Measurements from ENCODE around the gene NUTF2.
"Not testable (repeated sequence)": the region's sequence is repeated elsewhere in the genome, so short reads cannot be mapped to it uniquely, and the experiment has no call there.

NUTF2 gene

DNA sequence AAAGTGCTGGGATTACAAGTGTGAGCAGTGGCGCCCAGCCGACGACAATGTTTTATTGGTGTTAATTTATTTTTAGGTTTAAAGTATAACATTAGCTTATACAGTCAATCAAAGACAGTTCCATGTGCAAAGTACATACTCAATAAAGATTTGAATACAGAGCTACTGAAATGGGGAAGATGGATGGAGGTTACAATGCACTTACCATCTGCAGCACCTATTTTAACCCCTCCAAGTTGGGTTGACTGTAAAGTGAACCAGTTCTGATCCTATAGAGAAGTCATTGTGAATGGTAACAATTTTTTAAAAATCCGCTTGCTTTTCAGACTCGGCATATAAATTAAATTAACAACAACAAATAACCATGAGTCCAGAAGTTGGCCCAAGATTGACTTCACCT, 45.6 kb downstream of the NUTF2 start:
- intact Hi-C loops (cut with micrococcal nuclease): no loop called here
- no peaks in the 10 kb centered on the region for H3K9me3 Mint-ChIP-seq
- H3K4me1 Mint-ChIP-seq (ENCODE audit: low read depth): peaks cover 36% of the 10 kb centered on the region
- H3K27me3 Mint-ChIP-seq: no peaks in the 10 kb centered on the region
- H3K36me3 Mint-ChIP-seq (ENCODE audit: low read depth): peaks cover 17% of the 10 kb centered on the region
- peak overlapping the region; percentile 66 for H3K4me3 Mint-ChIP-seq
- peak overlapping the region; percentile 95 for H3K27ac Mint-ChIP-seq

DNA sequence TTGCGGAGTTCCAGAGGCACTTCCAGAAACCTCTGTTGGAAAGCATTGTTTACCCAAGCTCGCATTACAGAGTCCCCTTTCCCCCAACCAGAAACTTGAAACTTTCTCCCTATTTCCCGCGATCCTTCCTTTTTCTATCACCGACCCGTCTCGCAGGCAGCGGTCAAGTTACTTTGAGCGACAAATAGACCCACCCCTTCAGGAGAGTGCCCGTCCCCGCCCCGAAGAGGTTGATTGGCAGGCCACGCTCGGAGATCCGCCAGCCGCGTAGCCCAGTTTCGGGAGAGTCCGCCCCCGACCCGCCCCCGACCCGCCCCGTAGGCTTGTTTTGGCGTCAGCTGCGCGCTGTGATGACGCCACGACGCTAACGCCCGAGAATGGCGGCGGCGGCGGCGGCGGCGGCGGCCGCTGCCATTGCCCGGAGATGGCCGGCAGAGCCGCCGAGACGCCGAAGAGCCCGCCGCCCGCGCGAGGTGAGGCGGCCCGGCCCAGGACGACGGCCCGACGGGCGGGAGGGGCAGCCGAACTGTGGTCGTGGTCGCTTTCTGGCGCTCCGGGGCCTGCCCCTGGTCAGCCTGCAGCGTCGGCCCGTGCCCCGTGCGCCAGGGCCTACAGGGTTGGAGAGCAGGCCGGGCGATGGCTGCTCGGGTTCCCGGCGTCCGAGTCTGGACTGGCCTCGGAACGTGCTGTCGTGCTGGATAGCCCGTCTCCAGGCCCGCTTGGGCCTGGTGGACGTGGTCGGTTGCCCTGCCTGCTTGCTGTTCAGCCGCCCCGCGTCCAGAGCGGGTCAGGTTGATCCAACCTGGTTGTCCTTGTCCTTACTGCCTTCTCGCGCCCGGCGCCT, 46.4 kb downstream of the NUTF2 start, which contains the start of gene PSKH1:
Gene PSKH1, plus strand, starts transcription at position 356 of the 844 bp plus-strand sequence. CDS start 15,496 bp downstream, outside the sequence.
- Mint-ChIP-seq H3K27me3 (no peaks in the 10 kb centered on the region), H3K4me3 (peak within 1 kb of the TSS; percentile 92), H3K4me1 (ENCODE audit: low read depth) (peaks cover 40% of the 10 kb centered on the region), H3K36me3 (ENCODE audit: low read depth) (peaks cover 13% of the 10 kb centered on the region), H3K9me3 (no peaks in the 10 kb centered on the region), H3K27ac (peak within 1 kb of the TSS; percentile 95)
- intact Hi-C loops (cut with micrococcal nuclease): no loop called here

GRCh38 chr16:67893743-67894399, 47.1 kb downstream of the NUTF2 start:
- intact Hi-C loops (cut with micrococcal nuclease): no loop called here
- H3K27me3 Mint-ChIP-seq: no peaks in the 10 kb centered on the region
- peak overlapping the region; percentile 92 for H3K4me3 Mint-ChIP-seq
- no peaks in the 10 kb centered on the region for H3K9me3 Mint-ChIP-seq
- peak overlapping the region; percentile 95 for H3K27ac Mint-ChIP-seq
- H3K4me1 Mint-ChIP-seq (ENCODE audit: low read depth): peaks cover 40% of the 10 kb centered on the region
- peaks cover 13% of the 10 kb centered on the region for H3K36me3 Mint-ChIP-seq (ENCODE audit: low read depth)

- intact Hi-C loops (cut with micrococcal nuclease): no loop called here
- Mint-ChIP-seq H3K9me3 (no peaks in the 10 kb centered on the region), H3K4me1 (ENCODE audit: low read depth) (peaks cover 40% of the 10 kb centered on the region), H3K36me3 (ENCODE audit: low read depth) (peaks cover 36% of the 10 kb centered on the region), H3K27me3 (no peaks in the 10 kb centered on the region), H3K4me3 (no peak overlapping the region), H3K27ac (no peak overlapping the region)
These were observed 50.5 kb downstream of the NUTF2 start for GRCh38 chr16:67897231-67897630.

DNA sequence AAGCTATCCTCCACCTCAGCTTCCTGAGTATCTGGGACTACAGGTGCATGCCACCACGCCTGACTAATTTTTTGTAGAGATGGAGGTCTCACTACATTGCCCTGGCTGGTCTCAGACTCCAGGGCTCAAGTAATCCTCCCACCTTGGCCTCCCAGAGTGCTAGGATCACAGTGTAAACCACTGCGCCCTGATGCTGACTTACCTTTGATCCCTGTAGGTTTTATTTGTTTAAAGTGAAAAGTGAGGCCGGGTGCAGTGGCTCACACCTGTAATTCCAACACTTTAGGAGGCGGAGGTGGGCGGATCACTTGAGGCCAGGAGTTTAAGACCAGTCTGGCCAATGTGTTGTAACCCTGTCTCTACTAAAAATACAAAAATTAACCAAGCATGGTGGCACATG, 55.0 kb downstream of the NUTF2 start:
- no peaks in the 10 kb centered on the region for H3K9me3 Mint-ChIP-seq
- intact Hi-C loops (cut with micrococcal nuclease): no loop called here
- peaks cover 55% of the 10 kb centered on the region for H3K36me3 Mint-ChIP-seq (ENCODE audit: low read depth)
- H3K27me3 Mint-ChIP-seq: no peaks in the 10 kb centered on the region
- H3K27ac Mint-ChIP-seq: no peak overlapping the region
- H3K4me1 Mint-ChIP-seq (ENCODE audit: low read depth): peaks cover 13% of the 10 kb centered on the region
- no peak overlapping the region for H3K4me3 Mint-ChIP-seq

DNA sequence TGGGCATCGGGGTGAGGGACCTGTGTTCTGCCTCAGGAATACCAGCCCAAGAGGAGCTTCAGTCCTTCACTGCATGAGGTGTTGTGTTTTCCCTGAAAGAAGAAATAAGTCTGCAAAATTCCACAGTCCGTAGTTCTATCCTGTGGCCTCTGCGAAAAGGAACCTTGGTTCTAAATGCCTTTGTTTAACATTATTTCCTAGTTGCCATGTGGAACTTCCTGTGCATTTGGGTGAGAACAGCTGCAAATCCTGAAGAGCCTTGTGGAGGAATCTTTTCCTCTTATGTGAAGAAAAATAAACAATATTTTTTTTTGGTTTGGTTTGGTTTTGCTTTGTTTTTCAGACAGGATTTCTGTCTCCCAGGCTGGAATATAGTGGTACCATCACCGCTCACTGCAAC, 56.1 kb downstream of the NUTF2 start:
- Mint-ChIP-seq H3K4me3 (no peak overlapping the region), H3K36me3 (ENCODE audit: low read depth) (peaks cover 60% of the 10 kb centered on the region), H3K27ac (no peak overlapping the region), H3K4me1 (ENCODE audit: low read depth) (peaks cover 4% of the 10 kb centered on the region), H3K27me3 (no peaks in the 10 kb centered on the region), H3K9me3 (no peaks in the 10 kb centered on the region)
- intact Hi-C loops (cut with micrococcal nuclease): no loop called here

DNA sequence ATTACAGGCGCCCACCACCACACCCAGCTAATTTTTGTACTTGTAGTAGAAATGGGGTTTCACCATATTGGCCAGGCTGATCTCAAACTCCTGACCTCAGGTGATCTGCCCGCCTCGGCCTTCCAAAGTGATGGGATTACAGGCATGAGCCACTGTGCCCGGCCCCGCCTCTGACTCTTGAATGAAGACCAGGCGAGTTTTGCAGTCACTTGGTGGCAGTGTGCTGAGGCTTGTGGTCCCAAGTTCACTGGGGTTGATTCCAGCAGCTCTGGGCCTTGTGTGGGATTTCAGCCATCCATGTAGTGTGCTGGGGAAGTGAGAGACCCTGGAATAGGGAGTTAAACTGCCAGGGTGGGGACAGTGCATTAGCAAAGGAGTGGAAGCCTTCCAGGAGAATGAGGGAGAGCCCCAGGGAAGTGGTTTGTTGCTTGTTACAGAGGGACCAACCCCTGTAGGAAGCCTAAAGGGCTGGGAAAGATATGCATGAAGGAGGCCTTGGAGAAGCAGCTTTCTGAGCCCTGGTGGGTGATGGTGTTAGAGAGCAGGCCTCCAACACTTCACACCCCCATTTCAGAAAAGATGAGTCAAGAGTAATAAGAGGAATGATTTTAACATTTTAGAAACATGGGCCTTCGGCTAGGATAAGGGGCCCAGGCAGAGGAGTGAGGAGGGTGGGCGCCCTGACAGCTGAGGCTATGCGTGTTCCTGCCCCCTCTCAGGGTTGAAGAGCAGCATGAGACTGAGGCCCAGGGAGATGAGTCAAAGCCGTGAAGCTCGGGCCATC, 60.9 kb downstream of the NUTF2 start:
- Mint-ChIP-seq H3K9me3 (no peaks in the 10 kb centered on the region), H3K27me3 (no peaks in the 10 kb centered on the region), H3K36me3 (ENCODE audit: low read depth) (peaks cover 77% of the 10 kb centered on the region), H3K27ac (no peak overlapping the region), H3K4me1 (ENCODE audit: low read depth) (peaks cover 4% of the 10 kb centered on the region), H3K4me3 (no peak overlapping the region)
- intact Hi-C loops (cut with micrococcal nuclease): no loop called here

DNA sequence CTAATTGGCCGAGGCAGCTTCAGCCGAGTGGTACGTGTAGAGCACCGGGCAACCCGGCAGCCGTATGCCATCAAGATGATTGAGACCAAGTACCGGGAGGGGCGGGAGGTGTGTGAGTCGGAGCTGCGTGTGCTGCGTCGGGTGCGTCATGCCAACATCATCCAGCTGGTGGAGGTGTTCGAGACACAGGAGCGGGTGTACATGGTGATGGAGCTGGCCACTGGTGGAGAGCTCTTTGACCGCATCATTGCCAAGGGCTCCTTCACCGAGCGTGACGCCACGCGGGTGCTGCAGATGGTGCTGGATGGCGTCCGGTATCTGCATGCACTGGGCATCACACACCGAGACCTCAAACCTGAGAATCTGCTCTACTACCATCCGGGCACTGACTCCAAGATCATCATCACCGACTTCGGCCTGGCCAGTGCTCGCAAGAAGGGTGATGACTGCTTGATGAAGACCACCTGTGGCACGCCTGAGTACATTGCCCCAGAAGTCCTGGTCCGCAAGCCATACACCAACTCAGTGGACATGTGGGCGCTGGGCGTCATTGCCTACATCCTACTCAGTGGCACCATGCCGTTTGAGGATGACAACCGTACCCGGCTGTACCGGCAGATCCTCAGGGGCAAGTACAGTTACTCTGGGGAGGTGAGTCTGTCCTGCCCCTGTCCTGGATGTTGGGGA, 62.5 kb downstream of the NUTF2 start:
- intact Hi-C loops (cut with micrococcal nuclease): no loop called here
- Mint-ChIP-seq H3K36me3 (ENCODE audit: low read depth) (peaks cover 70% of the 10 kb centered on the region), H3K4me3 (no peak overlapping the region), H3K27me3 (no peaks in the 10 kb centered on the region), H3K27ac (no peak overlapping the region), H3K9me3 (no peaks in the 10 kb centered on the region), H3K4me1 (ENCODE audit: low read depth) (peaks cover 4% of the 10 kb centered on the region)

GRCh38 chr16:67910158-67910557, 63.4 kb downstream of the NUTF2 start:
- intact Hi-C loops (cut with micrococcal nuclease): no loop called here
- Mint-ChIP-seq H3K36me3 (ENCODE audit: low read depth) (peaks cover 75% of the 10 kb centered on the region), H3K27ac (no peak overlapping the region), H3K27me3 (no peaks in the 10 kb centered on the region), H3K9me3 (no peaks in the 10 kb centered on the region), H3K4me3 (no peak overlapping the region), H3K4me1 (ENCODE audit: low read depth) (peaks cover 2% of the 10 kb centered on the region)

DNA sequence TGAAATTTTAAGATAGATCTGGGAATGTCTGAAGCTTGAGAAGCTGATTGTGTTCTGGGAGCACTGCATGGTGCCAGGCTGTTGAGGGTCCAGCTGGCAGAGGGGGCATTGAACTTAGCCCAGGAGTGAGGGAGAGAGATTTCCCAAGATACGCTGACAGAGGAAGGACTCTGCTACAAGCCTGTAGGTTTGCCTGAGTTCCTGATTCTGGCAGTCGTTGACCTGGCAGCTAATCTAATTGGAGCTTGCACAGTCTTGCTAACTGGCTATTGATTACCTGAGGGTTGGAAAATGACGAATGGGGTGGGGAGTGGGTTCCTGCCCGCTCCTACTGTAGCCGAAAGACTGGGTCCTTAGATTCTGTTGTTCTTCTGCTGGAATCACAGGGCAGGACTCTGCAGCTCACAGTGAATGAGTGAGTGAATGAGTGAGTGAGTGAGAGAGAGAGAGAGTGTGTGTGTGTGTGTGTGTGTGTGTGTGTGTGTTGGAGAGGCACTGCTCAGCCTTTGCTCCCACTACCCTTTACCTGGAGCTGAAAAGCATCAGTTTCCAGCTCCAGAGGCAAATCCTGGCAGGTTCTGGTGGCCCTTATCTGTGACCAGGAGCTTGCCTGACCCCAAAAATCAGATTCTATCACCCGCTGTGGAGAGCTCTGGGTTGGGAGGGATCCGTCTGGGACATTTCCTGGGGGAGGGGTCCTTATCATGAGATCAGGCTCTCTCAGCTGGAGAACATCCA, 68.2 kb downstream of the NUTF2 start:
- H3K9me3 Mint-ChIP-seq: no peaks in the 10 kb centered on the region
- no peak overlapping the region for H3K4me3 Mint-ChIP-seq
- H3K27ac Mint-ChIP-seq: no peak overlapping the region
- H3K27me3 Mint-ChIP-seq: no peaks in the 10 kb centered on the region
- intact Hi-C loops (cut with micrococcal nuclease): no loop called here
- H3K4me1 Mint-ChIP-seq (ENCODE audit: low read depth): peaks cover 16% of the 10 kb centered on the region
- peaks cover 87% of the 10 kb centered on the region for H3K36me3 Mint-ChIP-seq (ENCODE audit: low read depth)

DNA sequence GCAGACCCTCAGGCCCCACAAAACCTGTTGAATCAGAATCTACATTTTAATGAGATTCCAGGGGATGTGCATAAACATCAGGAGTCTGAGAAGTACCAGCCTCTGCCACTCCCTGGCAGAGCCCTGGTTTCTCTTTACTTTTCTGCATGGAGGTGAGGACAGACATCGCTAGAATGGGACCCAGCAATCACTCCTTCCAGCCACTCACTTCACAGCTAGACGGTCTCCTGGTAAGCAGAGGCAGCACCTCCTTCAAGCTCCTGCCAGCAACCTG, 68.7 kb downstream of the NUTF2 start:
- H3K4me1 Mint-ChIP-seq (ENCODE audit: low read depth): peaks cover 16% of the 10 kb centered on the region
- H3K4me3 Mint-ChIP-seq; H3K27ac Mint-ChIP-seq; intact Hi-C loops (cut with micrococcal nuclease); H3K9me3 Mint-ChIP-seq; H3K27me3 Mint-ChIP-seq: not testable (repeated sequence)
- peaks cover 87% of the 10 kb centered on the region for H3K36me3 Mint-ChIP-seq (ENCODE audit: low read depth)

GRCh38 chr16:67915831-67916723, 69.3 kb downstream of the NUTF2 start:
- Mint-ChIP-seq H3K9me3 (no peaks in the 10 kb centered on the region), H3K4me3 (no peak overlapping the region), H3K36me3 (ENCODE audit: low read depth) (peaks cover 85% of the 10 kb centered on the region), H3K4me1 (ENCODE audit: low read depth) (peaks cover 16% of the 10 kb centered on the region), H3K27ac (no peak overlapping the region), H3K27me3 (no peaks in the 10 kb centered on the region)
- intact Hi-C loops (cut with micrococcal nuclease): no loop called here
